H9 (cell line): ENCODE data around the gene NOS1AP. TPM values are rescaled to one million over a fixed set of nuclear protein-coding genes. Genes with fewer than 3 reads are reported as not detected.

Experiments
- DNase-seq: peaks from one replicate; pipeline ENCODE4 v3.0.0-alpha.2; 2017
- H2AFZ ChIP-seq: one replicate; pipeline ENCODE4 v1.6.1; 2013; ENCODE audit warnings: mild to moderate bottlenecking, low read length, control low read depth, moderate library complexity
- H2AK5ac ChIP-seq: 2 replicates; pipeline ENCODE4 v1.6.1; 2013; ENCODE audit warnings: low read length, control low read depth, mixed read lengths; ENCODE audit not compliant: insufficient read length
- H2BK120ac ChIP-seq: one replicate; pipeline ENCODE4 v1.6.1; 2013; ENCODE audit warnings: low read depth, mild to moderate bottlenecking, low read length, control low read depth, inconsistent platforms; ENCODE audit not compliant: poor library complexity, severe bottlenecking
- H2BK12ac ChIP-seq: 2 replicates; pipeline ENCODE4 v1.6.1; 2013; ENCODE audit warnings: low read length, control low read depth, mixed read lengths, low read depth; ENCODE audit not compliant: insufficient read length
- H2BK15ac ChIP-seq: 2 replicates; pipeline ENCODE4 v1.6.1; 2013; ENCODE audit warnings: low read depth, low read length, control low read depth
- H2BK20ac ChIP-seq: one replicate; pipeline ENCODE4 v1.6.1; 2013; ENCODE audit warnings: low read depth, mild to moderate bottlenecking, low read length, control low read depth, inconsistent platforms; ENCODE audit not compliant: poor library complexity, severe bottlenecking
- H2BK5ac ChIP-seq: 2 replicates; pipeline ENCODE4 v1.6.1; 2013; ENCODE audit warnings: low read length, control low read depth, mixed read lengths; ENCODE audit not compliant: insufficient read length
- H3K14ac ChIP-seq: 2 replicates; pipeline ENCODE4 v1.6.1; 2013; ENCODE audit warnings: low read length, control low read depth; ENCODE audit not compliant: insufficient read depth
- H3K18ac ChIP-seq: 2 replicates; pipeline ENCODE4 v1.6.1; 2013; ENCODE audit warnings: low read depth, mild to moderate bottlenecking, mixed read lengths, low read length, control low read depth; ENCODE audit not compliant: insufficient read length
- H3K23ac ChIP-seq: 2 replicates; pipeline ENCODE4 v1.6.1; 2013; ENCODE audit warnings: low read length, control low read depth, mixed read lengths, low read depth; ENCODE audit not compliant: insufficient read length
- H3K23me2 ChIP-seq: 2 replicates; pipeline ENCODE4 v1.6.1; 2013; ENCODE audit warnings: low read depth, mild to moderate bottlenecking, mixed read lengths, low read length, control low read depth; ENCODE audit not compliant: insufficient read length, poor library complexity, severe bottlenecking
- H3K27ac ChIP-seq: 2 replicates; pipeline ENCODE4 v1.5.1; 2013; ENCODE audit warnings: low read length, control low read depth, mixed read lengths, low read depth; ENCODE audit not compliant: insufficient read length
- H3K27me3 ChIP-seq: 2 replicates; pipeline ENCODE4 v1.6.1; 2013; ENCODE audit warnings: low read length, control low read depth, inconsistent platforms; ENCODE audit not compliant: insufficient read depth
- H3K4ac ChIP-seq: 2 replicates; pipeline ENCODE4 v1.6.1; 2013; ENCODE audit warnings: low read depth, mild to moderate bottlenecking, control low read depth, inconsistent platforms, low read length, moderate library complexity
- H3K4me1 ChIP-seq: 2 replicates; pipeline ENCODE4 v1.6.1; 2013; ENCODE audit warnings: low read length, control low read depth, inconsistent platforms; ENCODE audit not compliant: insufficient read depth
- H3K4me2 ChIP-seq: 2 replicates; pipeline ENCODE4 v1.6.1; 2013; ENCODE audit warnings: low read length, control low read depth, mixed read lengths; ENCODE audit not compliant: insufficient read length, insufficient read depth
- H3K56ac ChIP-seq: 2 replicates; pipeline ENCODE4 v1.6.1; 2013; ENCODE audit warnings: low read depth, mild to moderate bottlenecking, mixed read lengths, low read length, control low read depth; ENCODE audit not compliant: insufficient read length
- H3K79me1 ChIP-seq: 2 replicates; pipeline ENCODE4 v1.6.1; 2013; ENCODE audit warnings: low read depth, mild to moderate bottlenecking, moderate library complexity, low read length, control low read depth, inconsistent platforms; ENCODE audit not compliant: insufficient read depth, poor library complexity, severe bottlenecking
- H3K79me2 ChIP-seq: 2 replicates; pipeline ENCODE4 v1.6.1; 2013; ENCODE audit warnings: low read length, control low read depth, inconsistent platforms; ENCODE audit not compliant: insufficient read depth
- H3K9ac ChIP-seq: 2 replicates; pipeline ENCODE4 v1.6.1; 2013; ENCODE audit warnings: low read length, control low read depth, mixed read lengths; ENCODE audit not compliant: insufficient read length; ENCODE audit errors: extremely low read depth
- H3K9me3 ChIP-seq: one replicate; pipeline ENCODE4 v1.6.1; 2013; ENCODE audit warnings: low read depth, low read length, inconsistent platforms; ENCODE audit not compliant: control insufficient read depth
- H3T11ph ChIP-seq: one replicate; pipeline ENCODE4 v1.6.1; 2013; ENCODE audit warnings: mild to moderate bottlenecking, low read length, control low read depth, inconsistent platforms
- H4K20me1 ChIP-seq: one replicate; pipeline ENCODE4 v1.6.1; 2013; ENCODE audit not compliant: control insufficient read depth, insufficient read length, insufficient read depth
- H4K5ac ChIP-seq: 2 replicates; pipeline ENCODE4 v1.6.1; 2013; ENCODE audit warnings: low read depth, mild to moderate bottlenecking, mixed read lengths, low read length, control low read depth; ENCODE audit not compliant: insufficient read length
- H4K8ac ChIP-seq: replicated peaks from 2 replicates; pipeline ENCODE4 v1.6.1; 2013; ENCODE audit warnings: low read length, control low read depth, mixed read lengths, low read depth; ENCODE audit not compliant: insufficient read length
- H4K91ac ChIP-seq: 2 replicates; pipeline ENCODE4 v1.6.1; 2013; ENCODE audit warnings: low read depth, mild to moderate bottlenecking, moderate library complexity, mixed read lengths, low read length, control low read depth; ENCODE audit not compliant: insufficient read length
- H3K27ac Mint-ChIP-seq, 3 experiments: 2 replicates in 2 of 3; 3 replicates in 1 of 3; pipeline ENCODE4 v1.8.0; 2020 to 2021; ENCODE audit warnings: mixed read lengths in 3 of 3, mild to moderate bottlenecking in 1 of 3, moderate library complexity in 1 of 3
- H3K27me3 Mint-ChIP-seq: 2 replicates; pipeline ENCODE4 v1.8.0; 2021; ENCODE audit warnings: low read depth, mild to moderate bottlenecking, moderate library complexity, mixed read lengths
- H3K36me3 Mint-ChIP-seq, 3 experiments: 2 replicates in 2 of 3; 3 replicates in 1 of 3; pipeline ENCODE4 v1.8.0; 2020 to 2021; ENCODE audit warnings: low read depth in 3 of 3, mixed read lengths in 3 of 3; ENCODE audit not compliant: insufficient read depth in 1 of 3
- H3K4me1 Mint-ChIP-seq, 2 experiments: 2 replicates each; pipeline ENCODE4 v1.8.0; 2020; ENCODE audit warnings: mixed read lengths in 2 of 2
- H3K4me3 Mint-ChIP-seq, 2 experiments: 2 replicates in 1 of 2; 3 replicates in 1 of 2; pipeline ENCODE4 v1.8.0; 2020 to 2021; ENCODE audit warnings: mild to moderate bottlenecking in 2 of 2, mixed read lengths in 2 of 2, moderate library complexity in 1 of 2
- H3K9me3 Mint-ChIP-seq, 2 experiments: 2 replicates in 1 of 2; 3 replicates in 1 of 2; pipeline ENCODE4 v1.8.0; 2020; ENCODE audit warnings: mild to moderate bottlenecking in 2 of 2, mixed read lengths in 2 of 2, moderate library complexity in 1 of 2
- WGBS: extraction: QIAGEN DNeasy Blood & Tissue Kit; methylation state at CpG from one replicate; pipeline ENCODE4 v1.1.7; 2013; ENCODE audit warnings: missing lambda C conversion rate, low lambda C conversion rate, mixed read lengths; ENCODE audit not compliant: insufficient read length; ENCODE audit errors: extremely low coverage; 5-methylcytosine and 5-hydroxymethylcytosine counted together
- total RNA-seq: library from RNA; stranded (reverse); gene quantifications from 2 replicates; pipeline ENCODE4 v1.2.1, GENCODE V29; 2021
- TF ChIP-seq, protein P1 (sequence below): fragments of 200-600 bp; sonication (generic); conservative IDR thresholded peaks from 3 replicates; pipeline ENCODE4 v1.8.0; 2021; ENCODE audit warnings: antibody characterized with exemption, mild to moderate bottlenecking

Gene NOS1AP
- total RNA-seq, 1 experiment from 2014 or later: 8.4 TPM

GRCh38 chr1:162342452-162342983 lies 273.0 kb downstream of the NOS1AP start:
- DNase-seq: no peak
- Mint-ChIP-seq H3K4me3 (no peak overlapping the region), H3K27ac (no peak overlapping the region), H3K36me3 (peaks cover 5 to 15% (median 8%) of the 10 kb centered on the region in 3 experiments; a peak in 6 of 7 replicates), H3K27me3 (no peaks in the 10 kb centered on the region), H3K9me3 (no peaks in the 10 kb centered on the region), H3K4me1 (no peaks in the 10 kb centered on the region)
- Histone ChIP-seq H4K8ac (no peak overlapping the region), H4K5ac (no peak overlapping the region), H3K27me3 (no peaks in the 10 kb centered on the region), H3K18ac (no peak overlapping the region), H3K4me1 (no peaks in the 10 kb centered on the region), H3K23me2 (no peaks in the 10 kb centered on the region), H4K91ac (no peak overlapping the region), H2BK15ac (no peak overlapping the region), H2AK5ac (no peak overlapping the region), H4K20me1 (no peaks in the 10 kb centered on the region), H3K79me2 (no peaks in the 10 kb centered on the region), H2BK20ac (no peak overlapping the region), H2BK5ac (no peak overlapping the region), H3K9ac (no peak overlapping the region), H2AFZ (no peak overlapping the region), H3K79me1 (no peaks in the 10 kb centered on the region), H2BK12ac (no peak overlapping the region), H3K23ac (no peak overlapping the region), H3K14ac (no peak overlapping the region), H3K4me2 (no peak overlapping the region), H3K4ac (no peak overlapping the region), H3T11ph (no peak overlapping the region), H2BK120ac (no peak overlapping the region), H3K9me3 (no peaks in the 10 kb centered on the region), H3K56ac (no peak overlapping the region), H3K27ac (no peak overlapping the region)
- no CpG with 5 or more reads among the region's 1 CpG for WGBS
- TF ChIP-seq, protein P1, sequence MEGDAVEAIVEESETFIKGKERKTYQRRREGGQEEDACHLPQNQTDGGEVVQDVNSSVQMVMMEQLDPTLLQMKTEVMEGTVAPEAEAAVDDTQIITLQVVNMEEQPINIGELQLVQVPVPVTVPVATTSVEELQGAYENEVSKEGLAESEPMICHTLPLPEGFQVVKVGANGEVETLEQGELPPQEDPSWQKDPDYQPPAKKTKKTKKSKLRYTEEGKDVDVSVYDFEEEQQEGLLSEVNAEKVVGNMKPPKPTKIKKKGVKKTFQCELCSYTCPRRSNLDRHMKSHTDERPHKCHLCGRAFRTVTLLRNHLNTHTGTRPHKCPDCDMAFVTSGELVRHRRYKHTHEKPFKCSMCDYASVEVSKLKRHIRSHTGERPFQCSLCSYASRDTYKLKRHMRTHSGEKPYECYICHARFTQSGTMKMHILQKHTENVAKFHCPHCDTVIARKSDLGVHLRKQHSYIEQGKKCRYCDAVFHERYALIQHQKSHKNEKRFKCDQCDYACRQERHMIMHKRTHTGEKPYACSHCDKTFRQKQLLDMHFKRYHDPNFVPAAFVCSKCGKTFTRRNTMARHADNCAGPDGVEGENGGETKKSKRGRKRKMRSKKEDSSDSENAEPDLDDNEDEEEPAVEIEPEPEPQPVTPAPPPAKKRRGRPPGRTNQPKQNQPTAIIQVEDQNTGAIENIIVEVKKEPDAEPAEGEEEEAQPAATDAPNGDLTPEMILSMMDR: no peak
